ENCODE data around the gene PCDHGB6. TPM values are rescaled to one million over a fixed set of nuclear protein-coding genes. Genes with fewer than 3 reads are reported as not detected.
"Not testable (repeated sequence)": the region's sequence is repeated elsewhere in the genome, so short reads cannot be mapped to it uniquely, and the experiment has no call there.

Gene PCDHGB6
- 1 to 10 TPM; 1.9 to 2.2 TPM for total RNA-seq
- long read RNA-seq, result 0 reads

- intact Hi-C loops (cut with DNase I, micrococcal nuclease), result not testable (repeated sequence)
- ATAC-seq, result peak; percentile 75
- peak in 1 of 2 donors; percentile 31 for DNase-seq
Measured at GRCh38 chr5:141407790-141408505, at the start of gene PCDHGB6. Gene PCDHGB6, plus strand, starts transcription at chr5:141408021. Its CDS starts 182 bp downstream, at chr5:141408203.

GRCh38 chr5:141359790-141360426, 47.9 kb upstream of the PCDHGB6 start, which contains the start of gene PCDHGB2:
Gene PCDHGB2, plus strand, starts transcription at chr5:141359994. Its CDS starts 142 bp downstream, at chr5:141360136.
- intact Hi-C loops (cut with DNase I, micrococcal nuclease), result no loop called here
- no peak for DNase-seq

GRCh38 chr5:141360685-141361084, 47.1 kb upstream of the PCDHGB6 start:
- intact Hi-C loops (cut with DNase I, micrococcal nuclease), result no loop called here
- ATAC-seq, result no peak
- no peak for DNase-seq

More at GRCh38 chr5:141359790-141360426, 47.9 kb upstream of the PCDHGB6 start, which contains the start of gene PCDHGB2:
- ATAC-seq, result peak; percentile 35

GRCh38 chr5:141362719-141363118, 45.1 kb upstream of the PCDHGB6 start:
- intact Hi-C loops (cut with DNase I, micrococcal nuclease), result no loop called here
- no peak for ATAC-seq
- DNase-seq, result no peak

GRCh38 chr5:141363952-141364660, 43.7 kb upstream of the PCDHGB6 start, which contains the start of gene PCDHGA5:
Gene PCDHGA5, plus strand, starts transcription at chr5:141364162. Its CDS starts 169 bp downstream, at chr5:141364331.
- intact Hi-C loops (cut with DNase I, micrococcal nuclease), result no loop called here
- DNase-seq, result no peak
- ATAC-seq, result no peak

GRCh38 chr5:141366016-141366896, 41.6 kb upstream of the PCDHGB6 start:
- intact Hi-C loops (cut with DNase I, micrococcal nuclease), result no loop called here
- no peak for ATAC-seq
- no peak for DNase-seq

- intact Hi-C loops (cut with DNase I, micrococcal nuclease), result no loop called here
- DNase-seq (peak in 1 of 2 donors; percentile 41), ATAC-seq (peak; percentile 71)
Measured at GRCh38 chr5:141369994-141370848, 37.6 kb upstream of the PCDHGB6 start, which contains the start of gene PCDHGB3. Gene PCDHGB3, plus strand, starts transcription at chr5:141370242. Its CDS starts 153 bp downstream, at chr5:141370395.

GRCh38 chr5:141371572-141372475, 36.0 kb upstream of the PCDHGB6 start:
- intact Hi-C loops (cut with DNase I, micrococcal nuclease), result no loop called here
- ATAC-seq (no peak), DNase-seq (no peak)

- DNase-seq, result no peak
- no peak for ATAC-seq
Measured at GRCh38 chr5:141373673-141374317, 34.0 kb upstream of the PCDHGB6 start, which contains the start of gene PCDHGA6. Gene PCDHGA6, plus strand, starts transcription at chr5:141373891. Its CDS starts 193 bp downstream, at chr5:141374084.

GRCh38 chr5:141374627-141375026, 33.2 kb upstream of the PCDHGB6 start:
- ATAC-seq (no peak), DNase-seq (no peak)
- intact Hi-C loops (cut with DNase I, micrococcal nuclease), result no loop called here

More at GRCh38 chr5:141373673-141374317, 34.0 kb upstream of the PCDHGB6 start, which contains the start of gene PCDHGA6:
- intact Hi-C loops (cut with DNase I, micrococcal nuclease), result no loop called here

- ATAC-seq, DNase-seq: not testable (repeated sequence)
Measured at GRCh38 chr5:141375444-141376155, 32.2 kb upstream of the PCDHGB6 start.

GRCh38 chr5:141382469-141383294, 25.1 kb upstream of the PCDHGB6 start, which contains the start of gene PCDHGA7:
Gene PCDHGA7, plus strand, starts transcription at chr5:141382742. Its CDS starts 158 bp downstream, at chr5:141382900.
- intact Hi-C loops (cut with DNase I, micrococcal nuclease), result no loop called here
- DNase-seq (peak in 1 of 2 donors; percentile 17), ATAC-seq (no peak)

More at GRCh38 chr5:141375444-141376155, 32.2 kb upstream of the PCDHGB6 start:
- intact Hi-C loops (cut with DNase I, micrococcal nuclease), result not testable (repeated sequence)

- intact Hi-C loops (cut with DNase I, micrococcal nuclease), result no loop called here
- ATAC-seq (no peak), DNase-seq (peak in 1 of 2 donors; percentile 9)
Measured at GRCh38 chr5:141383345-141383744, 24.5 kb upstream of the PCDHGB6 start.

Data from left colon (tissue), 2 donors.